Measurements from ENCODE around the gene ATG16L2. TPM values are rescaled to one million over a fixed set of nuclear protein-coding genes. Genes with fewer than 3 reads are reported as not detected.

The ATG16L2 gene
- total and polyA plus RNA-seq, 2 donors (not counting 1 experiment from before 2014, with no cell fraction given) = 212 to 350 TPM

DNA sequence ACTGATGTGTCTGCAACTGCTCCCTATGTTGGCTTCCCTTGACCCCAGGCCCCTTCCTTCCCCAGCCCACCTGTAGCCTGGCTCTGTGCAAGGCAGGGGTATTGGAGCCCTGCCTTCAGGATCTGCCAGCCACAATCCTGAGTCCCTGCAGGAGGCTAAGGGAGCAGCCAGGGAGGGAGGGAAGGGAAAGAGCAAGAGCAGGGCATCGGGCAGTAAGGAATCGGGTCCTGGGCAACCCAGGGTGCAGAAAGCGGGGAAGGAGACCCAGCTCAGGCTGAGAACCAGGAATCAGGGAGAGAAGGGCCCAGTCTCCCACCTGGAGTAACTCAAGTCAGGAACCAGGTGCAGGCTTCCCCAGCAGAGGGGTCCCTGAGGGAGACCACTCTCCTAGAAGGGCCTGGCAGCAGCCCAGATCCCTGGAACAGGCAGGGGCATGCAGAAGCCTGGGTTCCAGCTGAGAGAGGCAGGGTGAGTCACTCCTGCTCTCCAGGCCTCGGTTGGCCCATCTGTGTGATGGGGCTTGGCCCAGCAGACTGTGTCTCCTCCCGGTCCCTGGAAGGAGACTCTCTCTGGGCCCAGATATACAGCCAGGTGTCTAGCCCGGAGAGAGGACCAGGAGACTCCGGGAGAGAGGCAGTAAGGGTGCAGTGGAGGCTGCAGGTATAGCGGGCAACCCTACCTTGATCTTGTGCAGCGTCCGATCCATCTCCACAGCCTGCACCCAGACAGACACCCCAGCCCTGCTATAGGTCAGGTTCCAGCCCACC is 33.7 kb upstream of the ATG16L2 start:
- Histone ChIP-seq H3K4me1 (ENCODE audit: control insufficient read depth in 2 of 2, insufficient read depth in 2 of 2, low read length in 2 of 2) (peaks cover 24% of the 10 kb centered on the region in 2 donors), H3K27me3 (replicated peaks in 1 of 4; ENCODE audit: control extremely low read depth in 1 of 4, control insufficient read depth in 3 of 4, insufficient read depth in 4 of 4, low read length in 3 of 4) (no peaks in the 10 kb centered on the region), H2AFZ (ENCODE audit: insufficient read depth, low read depth, low read length, poor library complexity, severe bottlenecking) (peak overlapping the region; percentile 79), H3K9ac (ENCODE audit: low read length) (peak overlapping the region; percentile 78), H3K9me3 (ENCODE audit: control extremely low read depth in 1 of 3, control insufficient read depth in 2 of 3, insufficient read depth in 1 of 3, low read length in 2 of 3) (no peaks in the 10 kb centered on the region), H3K4me3 (ENCODE audit: control extremely low read depth in 1 of 5, extremely low read depth in 1 of 5, insufficient read depth in 1 of 5, low read depth in 2 of 5, low read length in 4 of 5) (peak overlapping the region; percentile 4 to 77 (median 61)), H4K20me1 (ENCODE audit: control insufficient read depth, insufficient read depth, low read length, poor library complexity, severe bottlenecking) (peaks cover 17% of the 10 kb centered on the region), H3K27ac (ENCODE audit: low read length in 2 of 2) (no peak overlapping the region), H3K79me2 (ENCODE audit: control insufficient read depth, insufficient read depth, low read length) (peaks cover 28% of the 10 kb centered on the region), H3K36me3 (replicated peaks in 1 of 2; ENCODE audit: control extremely low read depth in 1 of 2, control insufficient read depth in 1 of 2, extremely low read depth in 1 of 2, insufficient read depth in 2 of 2, low read length in 1 of 2) (no peaks in the 10 kb centered on the region), H3K4me2 (replicated peaks; ENCODE audit: low read depth, low read length, poor library complexity, severe bottlenecking) (peak overlapping the region; percentile 100)
- WGBS (ENCODE audit: insufficient coverage) = 92% methylated on average over 10 of the region's 10 CpGs
- H3K9me3 Mint-ChIP-seq (ENCODE audit: insufficient read depth) = no peaks in the 10 kb centered on the region
- peak overlapping the region; percentile 75 for H3K4me3 Mint-ChIP-seq
- no peak for TF ChIP-seq EZH2 (IDR thresholded peaks at IDR 0.05; ENCODE audit: borderline replicate concordance, insufficient read depth, low read depth, low read length, poor library complexity, severe bottlenecking)
- TF ChIP-seq, protein P1, sequence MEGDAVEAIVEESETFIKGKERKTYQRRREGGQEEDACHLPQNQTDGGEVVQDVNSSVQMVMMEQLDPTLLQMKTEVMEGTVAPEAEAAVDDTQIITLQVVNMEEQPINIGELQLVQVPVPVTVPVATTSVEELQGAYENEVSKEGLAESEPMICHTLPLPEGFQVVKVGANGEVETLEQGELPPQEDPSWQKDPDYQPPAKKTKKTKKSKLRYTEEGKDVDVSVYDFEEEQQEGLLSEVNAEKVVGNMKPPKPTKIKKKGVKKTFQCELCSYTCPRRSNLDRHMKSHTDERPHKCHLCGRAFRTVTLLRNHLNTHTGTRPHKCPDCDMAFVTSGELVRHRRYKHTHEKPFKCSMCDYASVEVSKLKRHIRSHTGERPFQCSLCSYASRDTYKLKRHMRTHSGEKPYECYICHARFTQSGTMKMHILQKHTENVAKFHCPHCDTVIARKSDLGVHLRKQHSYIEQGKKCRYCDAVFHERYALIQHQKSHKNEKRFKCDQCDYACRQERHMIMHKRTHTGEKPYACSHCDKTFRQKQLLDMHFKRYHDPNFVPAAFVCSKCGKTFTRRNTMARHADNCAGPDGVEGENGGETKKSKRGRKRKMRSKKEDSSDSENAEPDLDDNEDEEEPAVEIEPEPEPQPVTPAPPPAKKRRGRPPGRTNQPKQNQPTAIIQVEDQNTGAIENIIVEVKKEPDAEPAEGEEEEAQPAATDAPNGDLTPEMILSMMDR (IDR thresholded peaks at IDR 0.05) = no peak
- CTCF ChIA-PET = interaction anchor here (1.1 kb wide), 1 partner anchor 29 kb away, joined by 5 read pairs; no protein-coding TSS in a partner anchor
- ATAC-seq (ENCODE audit: low read depth) = no peak
- peaks cover 34% of the 10 kb centered on the region for H3K4me1 Mint-ChIP-seq
- peak; percentile 17 for DNase-seq
- peak overlapping the region; percentile 56 for H3K27ac Mint-ChIP-seq
- POLR2A ChIA-PET = interaction anchor here (0.5 to 1.1 kb wide), 2 partner anchors 19 to 34 kb away, joined by 4 to 7 read pairs; no protein-coding TSS in a partner anchor
- H3K27me3 Mint-ChIP-seq = no peaks in the 10 kb centered on the region
- intact Hi-C loops (cut with micrococcal nuclease) = loop anchor here (1.0 kb wide), 1 partner anchor 34 kb away; the partner anchor contains the start of gene ATG16L2

DNA sequence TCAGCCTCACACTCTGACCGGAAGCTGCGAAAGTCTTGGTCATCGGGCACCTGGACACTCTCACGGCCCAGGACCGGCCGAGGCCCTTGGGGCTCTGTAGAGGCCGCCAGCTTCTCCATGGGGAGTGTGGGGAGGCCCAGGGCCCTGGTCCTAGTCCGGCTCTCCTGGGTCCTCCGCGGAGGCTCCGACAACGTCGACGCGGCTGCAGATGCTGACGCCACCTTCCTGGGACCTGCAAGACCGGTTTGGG is 33.2 kb upstream of the ATG16L2 start:
- Mint-ChIP-seq H3K27ac (peak overlapping the region; percentile 56), H3K4me3 (peak overlapping the region; percentile 75), H3K9me3 (ENCODE audit: insufficient read depth) (no peaks in the 10 kb centered on the region), H3K27me3 (no peaks in the 10 kb centered on the region), H3K4me1 (peaks cover 35% of the 10 kb centered on the region)
- Histone ChIP-seq H3K9me3 (ENCODE audit: control extremely low read depth in 1 of 3, control insufficient read depth in 2 of 3, insufficient read depth in 1 of 3, low read length in 2 of 3) (no peaks in the 10 kb centered on the region), H3K4me1 (ENCODE audit: control insufficient read depth in 2 of 2, insufficient read depth in 2 of 2, low read length in 2 of 2) (peaks cover 24% of the 10 kb centered on the region in 2 donors), H3K4me2 (replicated peaks; ENCODE audit: low read depth, low read length, poor library complexity, severe bottlenecking) (peak overlapping the region; percentile 100), H3K36me3 (replicated peaks in 1 of 2; ENCODE audit: control extremely low read depth in 1 of 2, control insufficient read depth in 1 of 2, extremely low read depth in 1 of 2, insufficient read depth in 2 of 2, low read length in 1 of 2) (no peaks in the 10 kb centered on the region), H3K79me2 (ENCODE audit: control insufficient read depth, insufficient read depth, low read length) (peaks cover 28% of the 10 kb centered on the region), H2AFZ (ENCODE audit: insufficient read depth, low read depth, low read length, poor library complexity, severe bottlenecking) (peak overlapping the region; percentile 79), H3K27ac (ENCODE audit: low read length in 2 of 2) (peak overlapping the region in 1 of 2 donors; percentile 56), H3K4me3 (ENCODE audit: control extremely low read depth in 1 of 5, extremely low read depth in 1 of 5, insufficient read depth in 1 of 5, low read depth in 2 of 5, low read length in 4 of 5) (peak overlapping the region; percentile 4 to 77 (median 61)), H3K9ac (ENCODE audit: low read length) (peak overlapping the region; percentile 78), H3K27me3 (replicated peaks in 1 of 4; ENCODE audit: control extremely low read depth in 1 of 4, control insufficient read depth in 3 of 4, insufficient read depth in 4 of 4, low read length in 3 of 4) (no peaks in the 10 kb centered on the region), H4K20me1 (ENCODE audit: control insufficient read depth, insufficient read depth, low read length, poor library complexity, severe bottlenecking) (peaks cover 17% of the 10 kb centered on the region)
- ATAC-seq (ENCODE audit: low read depth) (no peak), DNase-seq (peak; percentile 16)
- intact Hi-C loops (cut with micrococcal nuclease) = loop anchor here (1.0 kb wide), 1 partner anchor 33 kb away; the partner anchor contains the start of gene ATG16L2
- POLR2A ChIA-PET = interaction anchor here (0.5 to 1.8 kb wide), 4 partner anchors 12 to 35 kb away, joined by 4 to 7 read pairs (median 5); no protein-coding TSS in a partner anchor
- CTCF ChIA-PET = interaction anchor here (1.1 kb wide), 1 partner anchor 29 kb away, joined by 5 read pairs; no protein-coding TSS in a partner anchor
- TF ChIP-seq, protein P1 (IDR thresholded peaks at IDR 0.05) = no peak
- no peak for TF ChIP-seq EZH2 (IDR thresholded peaks at IDR 0.05; ENCODE audit: borderline replicate concordance, insufficient read depth, low read depth, low read length, poor library complexity, severe bottlenecking)
- WGBS (ENCODE audit: insufficient coverage) = 37% methylated on average over 17 of the region's 17 CpGs
